GM21576 (cell line): Measurements from ENCODE around the gene DIO2.
A peak's percentile ranks its signal among the peaks of the same experiment; 100 is the strongest.

Experiments used
- ATAC-seq: cut with Tn5 transposase; IDR thresholded peaks from one replicate; pipeline ENCODE4 v1.9.1; 2021; ENCODE audit warnings: mild to moderate bottlenecking, moderate library complexity; ENCODE audit not compliant: unreplicated experiment

The DIO2 gene

GRCh38 chr14:80211153-80212022 lies at the start of gene DIO2:
TSS of gene DIO2 (minus strand) at chr14:80211504. CDS start at chr14:80211472, 32 bp downstream.
- ATAC-seq, result no peak

GRCh38 chr14:80260645-80261044 lies 49.3 kb upstream of the DIO2 start:
- ATAC-seq, result no peak

GRCh38 chr14:80239631-80240030 lies 28.3 kb upstream of the DIO2 start:
- ATAC-seq, result no peak

- no peak for ATAC-seq
These were observed 25.8 kb upstream of the DIO2 start for GRCh38 chr14:80237143-80237542.

- no peak for ATAC-seq
These were observed 22.3 kb upstream of the DIO2 start for GRCh38 chr14:80233470-80234089.

- no peak for ATAC-seq
These were observed 20.4 kb upstream of the DIO2 start for GRCh38 chr14:80231702-80232101.

- ATAC-seq, result no peak
These were observed 12.6 kb upstream of the DIO2 start for GRCh38 chr14:80223696-80224465.

- ATAC-seq, result no peak
These were observed 5.5 kb upstream of the DIO2 start for GRCh38 chr14:80216818-80217217.

- ATAC-seq, result no peak
These were observed 4.7 kb upstream of the DIO2 start for GRCh38 chr14:80215756-80216581.

- no peak for ATAC-seq
These were observed 3.8 kb upstream of the DIO2 start for GRCh38 chr14:80215081-80215480.

- peak; percentile 71 for ATAC-seq
These were observed 2.3 kb upstream of the DIO2 start for GRCh38 chr14:80213602-80214001.

GRCh38 chr14:80212023-80212397 lies 706 bp upstream of the DIO2 start:
- peak; percentile 55 for ATAC-seq

GRCh38 chr14:80208461-80208860 lies 2.8 kb downstream of the DIO2 start:
- no peak for ATAC-seq

- ATAC-seq, result no peak
These were observed 4.8 kb downstream of the DIO2 start for GRCh38 chr14:80206351-80207080.

- no peak for ATAC-seq
These were observed 8.3 kb downstream of the DIO2 start for GRCh38 chr14:80202888-80203562.

- no peak for ATAC-seq
These were observed 11.2 kb downstream of the DIO2 start for GRCh38 chr14:80200093-80200492.

- no peak for ATAC-seq
These were observed 22.7 kb downstream of the DIO2 start for GRCh38 chr14:80188571-80188970.

GRCh38 chr14:80186301-80186800 lies 25.0 kb downstream of the DIO2 start:
- ATAC-seq, result no peak

- ATAC-seq, result no peak
These were observed 34.4 kb downstream of the DIO2 start for GRCh38 chr14:80176893-80177292.
